Stimulated activated CD4-positive, alpha-beta T cell treated with anti-CD3 and anti-CD28 coated beads, Interleukin-4, amount 100 ng/mL, for 48 hours (primary cell): ENCODE results near the gene SHC2.
"Not testable (repeated sequence)": the region's sequence is repeated elsewhere in the genome, so short reads cannot be mapped to it uniquely, and the experiment has no call there.

ENCODE experiments used
- DNase-seq, 2 donors: peaks; one replicate each; pipeline ENCODE4 v3.0.0-alpha.2; 2020; ENCODE audit warnings: low read depth in 2 of 2

The SHC2 gene

DNA sequence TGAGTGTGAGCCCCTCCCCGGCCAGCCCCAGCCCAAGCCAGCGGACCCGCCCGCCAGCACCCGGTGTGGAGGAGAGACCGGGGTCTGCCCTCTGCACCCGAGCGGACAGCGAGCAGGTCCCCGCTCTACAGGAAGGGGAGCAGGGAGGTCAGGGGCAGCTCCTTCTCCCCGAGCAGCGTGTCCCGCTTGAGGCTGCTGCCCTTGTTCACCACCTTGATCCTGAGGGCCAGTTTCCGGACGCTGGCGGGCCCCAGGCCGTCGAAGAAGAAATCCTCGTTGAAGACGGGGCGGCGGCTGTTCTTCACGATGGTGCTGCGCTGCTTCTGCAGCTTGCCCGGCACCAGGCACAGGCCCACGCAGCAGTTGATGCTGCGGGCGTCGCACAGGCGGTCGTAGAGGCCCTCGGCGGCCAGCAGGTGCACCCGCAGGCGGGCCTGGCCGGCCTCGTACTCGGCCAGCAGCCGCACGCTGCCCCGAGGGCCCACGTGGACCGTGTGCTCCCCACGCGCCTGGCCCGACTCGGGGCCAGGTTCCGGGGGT lies 53.8 kb downstream of the SHC2 start:
- DNase-seq = no peak

DNA sequence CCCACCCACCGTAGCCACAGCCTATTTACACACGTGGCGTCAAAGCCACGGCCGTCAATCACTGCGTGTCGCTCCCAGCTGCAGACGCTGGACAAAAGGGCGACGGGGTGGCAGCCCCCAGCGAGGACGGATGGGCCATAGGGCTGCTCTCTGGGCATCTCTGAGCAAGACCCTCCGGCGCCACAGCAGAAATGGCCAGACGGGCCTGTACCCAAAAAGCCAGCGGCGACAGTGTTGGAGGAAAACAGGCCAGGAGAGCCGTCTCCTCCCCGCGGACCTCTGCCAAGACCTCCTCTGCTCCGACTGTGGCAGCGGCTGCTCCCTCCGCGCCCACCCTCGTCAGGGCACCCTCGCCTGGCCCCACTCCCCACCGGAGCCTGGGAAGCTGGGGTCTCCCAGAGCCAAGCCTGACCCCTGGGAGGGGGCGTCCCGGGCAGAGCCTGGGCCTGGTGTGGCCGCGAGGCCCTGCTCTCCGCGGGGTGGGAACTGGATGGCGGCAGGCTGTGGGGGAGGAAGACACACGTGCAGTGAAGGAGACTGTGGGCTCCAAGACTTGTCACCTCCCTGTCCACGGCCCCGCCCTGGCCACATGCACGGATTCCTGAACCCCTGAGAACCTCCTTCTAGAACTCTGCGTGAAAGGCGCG lies 54.6 kb downstream of the SHC2 start:
- no peak for DNase-seq

DNA sequence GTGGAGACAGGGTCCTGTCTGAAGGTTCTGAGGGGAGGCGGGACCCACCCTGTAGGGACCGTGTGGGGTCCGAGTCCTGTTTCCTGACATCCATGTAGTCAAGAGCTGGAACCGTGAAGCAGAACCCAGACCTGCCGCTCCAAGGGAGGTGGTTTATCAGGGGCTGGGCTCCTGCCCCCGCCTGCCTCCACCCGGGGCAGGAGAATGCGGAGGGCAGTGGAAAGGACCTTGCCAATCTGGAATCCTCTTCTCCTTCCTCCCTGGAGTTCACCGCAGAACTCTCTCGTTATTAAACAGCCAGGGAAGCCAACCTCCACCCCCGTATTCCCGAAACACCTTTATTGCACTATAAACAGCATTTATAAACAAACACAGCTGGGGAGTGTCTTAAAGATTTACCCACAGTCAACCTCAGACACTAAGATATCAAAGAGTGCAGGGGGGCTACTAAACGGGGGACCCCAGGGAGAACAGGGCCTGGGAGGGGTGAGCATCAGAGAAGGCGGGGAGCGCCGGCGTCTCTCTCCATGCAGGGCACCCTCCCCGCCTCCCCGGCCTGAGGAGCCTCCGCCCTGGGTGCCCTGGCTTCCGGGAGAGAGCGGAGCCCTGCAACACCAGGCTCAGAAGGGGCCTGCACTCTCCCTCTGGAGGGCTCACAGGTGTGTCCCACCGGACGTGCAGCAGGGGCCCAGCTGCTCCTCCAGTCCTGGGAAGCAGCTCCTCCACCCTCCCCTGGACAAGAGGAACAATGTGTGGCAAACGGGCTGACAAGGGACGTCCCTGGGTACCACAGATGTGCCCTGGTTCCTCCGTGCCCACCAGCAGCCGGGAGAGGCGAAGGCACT lies 55.5 kb downstream of the SHC2 start:
- DNase-seq = no peak

DNA sequence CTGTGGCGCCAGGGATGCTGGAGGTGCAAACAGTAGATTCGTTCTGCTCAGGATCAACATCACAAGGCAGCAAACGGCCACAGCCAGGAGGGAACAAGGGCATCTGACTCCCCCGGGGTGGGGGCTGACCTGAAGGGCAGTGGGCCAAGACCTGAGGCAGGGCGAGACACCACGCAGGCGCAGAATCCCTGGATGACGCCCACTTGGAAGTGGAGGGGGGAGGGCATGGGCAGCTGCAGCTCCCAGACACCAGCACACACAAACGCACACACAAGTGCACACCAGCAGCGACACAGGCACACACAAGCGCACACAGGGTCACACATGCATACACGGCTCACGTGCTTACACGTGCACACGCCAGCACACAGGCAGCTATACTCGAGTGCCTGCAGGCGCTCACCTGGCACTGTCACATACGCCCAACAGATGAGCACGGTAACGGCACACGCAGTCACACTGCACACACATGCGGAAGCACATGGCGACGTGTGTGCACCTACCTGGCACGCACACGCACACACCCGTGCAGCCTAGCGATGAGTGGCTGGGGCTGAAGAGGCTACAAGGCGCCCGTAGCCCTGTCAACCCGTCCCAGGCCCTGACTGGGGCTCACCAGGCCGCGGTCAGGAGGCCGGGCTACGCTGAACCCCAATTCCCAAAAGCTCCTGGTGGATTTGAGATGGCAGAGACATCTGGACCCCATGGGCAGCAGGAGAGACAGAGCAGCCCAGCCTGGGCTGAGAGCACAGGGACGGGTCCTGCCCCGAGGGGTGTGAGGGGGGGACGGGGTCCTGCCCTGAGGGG lies 57.4 kb downstream of the SHC2 start:
- DNase-seq = no peak

DNA sequence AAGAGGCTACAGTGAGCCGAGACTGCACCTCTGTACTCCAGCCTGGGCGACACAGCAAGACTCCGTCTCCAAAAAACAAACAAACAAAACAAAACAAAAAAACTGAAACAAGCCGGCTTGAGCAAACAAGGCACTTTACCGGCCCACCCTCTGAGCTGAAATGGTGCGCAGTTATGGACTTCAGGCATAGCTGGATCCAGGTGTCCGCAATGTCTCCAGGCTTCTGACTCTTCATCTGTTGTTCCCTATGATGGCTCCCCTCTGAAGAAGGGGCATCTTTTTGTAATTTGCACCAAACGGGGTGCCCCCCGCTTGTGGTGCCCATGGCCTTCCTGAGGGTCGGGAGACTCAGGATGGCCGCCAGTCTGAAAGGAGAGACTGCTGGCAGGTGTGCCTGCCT lies 58.0 kb downstream of the SHC2 start:
- DNase-seq = no peak

DNA sequence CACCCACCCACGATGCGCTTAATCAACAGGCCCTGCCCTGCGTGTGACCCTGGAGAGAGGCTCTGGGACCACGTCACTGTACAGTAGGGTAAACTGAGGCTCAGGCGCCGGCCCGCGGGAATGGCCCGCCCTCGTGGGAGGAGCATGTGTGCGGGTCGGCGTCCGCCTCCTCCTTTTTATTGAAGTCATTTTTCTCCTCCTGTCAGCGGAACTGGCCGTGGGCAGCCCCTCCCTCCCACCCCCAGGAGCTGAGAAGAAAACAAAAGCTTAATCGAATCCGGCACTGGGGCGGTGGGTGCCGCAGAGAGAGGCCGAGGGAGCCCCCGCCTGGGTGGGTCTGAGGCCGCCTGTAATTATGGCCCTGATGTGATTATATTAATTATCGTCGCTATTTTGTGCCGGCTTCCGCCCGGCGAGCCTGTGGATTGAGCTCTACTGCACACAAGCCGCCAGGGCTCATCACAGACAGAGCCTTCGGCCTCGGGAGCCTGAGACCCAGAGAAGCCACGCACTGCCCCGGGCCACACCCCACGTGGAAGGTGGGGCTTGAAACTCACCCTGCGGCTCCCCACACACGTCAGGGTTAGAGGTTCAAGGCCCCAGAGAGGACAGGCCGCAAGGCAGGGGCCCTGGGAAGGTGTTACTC lies 58.8 kb downstream of the SHC2 start:
- DNase-seq = no peak

DNA sequence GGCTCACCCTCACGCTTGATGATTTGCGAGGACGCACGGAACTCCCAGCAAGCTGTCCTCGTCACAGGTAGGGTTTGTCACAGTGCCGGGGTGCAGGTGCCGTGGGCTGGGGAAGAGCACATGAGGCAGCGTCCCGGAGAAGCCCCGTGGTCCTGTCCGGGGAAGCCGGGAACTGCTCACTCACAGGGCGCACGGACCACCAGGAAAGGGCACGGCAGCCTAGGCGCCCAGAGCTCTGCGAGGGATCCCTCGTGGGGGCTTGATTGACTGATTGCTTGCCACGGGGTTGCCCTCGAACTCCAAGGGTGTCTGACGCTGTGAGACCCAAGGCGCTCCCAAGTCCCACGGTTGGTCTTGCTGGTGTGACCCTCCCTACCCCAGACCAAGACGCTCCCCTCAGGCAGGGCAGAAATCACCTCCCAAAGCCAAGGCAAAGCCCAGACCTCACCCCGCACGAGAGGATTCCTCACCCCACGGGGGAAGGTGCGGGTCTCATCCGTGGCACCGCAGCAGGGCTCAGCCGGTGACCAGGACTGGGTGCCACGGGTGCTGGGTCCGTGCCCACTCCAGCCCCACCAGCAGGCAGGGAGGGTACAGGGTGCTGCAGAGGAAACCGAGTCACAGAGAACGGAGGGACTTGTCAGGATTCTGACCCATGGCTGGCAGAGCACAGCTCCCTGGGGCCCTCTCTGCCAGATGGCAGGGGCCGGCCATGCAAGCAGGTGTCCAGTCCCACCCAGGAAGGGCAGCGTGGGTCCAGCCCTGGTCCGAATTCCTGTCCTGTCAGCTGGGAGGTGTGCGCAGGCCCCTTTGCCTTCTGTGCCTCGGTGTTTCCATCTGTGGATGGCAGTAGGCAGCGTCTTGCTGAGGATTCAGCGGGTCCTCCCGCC lies 59.6 kb downstream of the SHC2 start:
- DNase-seq = no peak

DNA sequence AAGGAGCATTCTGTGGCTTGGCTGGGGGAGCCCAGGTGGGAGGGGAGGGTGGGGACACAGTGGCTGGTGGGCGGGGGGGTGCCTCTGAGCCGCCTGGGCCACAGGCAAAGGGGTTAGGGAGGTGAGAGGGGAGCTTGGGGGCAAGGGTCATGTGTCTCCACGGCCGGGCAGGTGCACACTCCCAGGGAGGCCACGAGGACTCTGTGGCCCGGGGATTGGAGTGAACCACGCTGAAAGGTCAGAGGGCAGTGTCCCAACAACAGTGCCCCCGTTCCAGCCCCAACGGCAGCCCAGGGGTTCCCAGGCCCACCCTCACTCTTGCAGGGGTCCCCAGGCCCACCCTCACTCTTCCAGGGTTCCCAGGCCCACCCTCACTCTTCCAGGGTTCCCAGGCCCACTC lies 61.5 kb downstream of the SHC2 start:
- no peak for DNase-seq

DNA sequence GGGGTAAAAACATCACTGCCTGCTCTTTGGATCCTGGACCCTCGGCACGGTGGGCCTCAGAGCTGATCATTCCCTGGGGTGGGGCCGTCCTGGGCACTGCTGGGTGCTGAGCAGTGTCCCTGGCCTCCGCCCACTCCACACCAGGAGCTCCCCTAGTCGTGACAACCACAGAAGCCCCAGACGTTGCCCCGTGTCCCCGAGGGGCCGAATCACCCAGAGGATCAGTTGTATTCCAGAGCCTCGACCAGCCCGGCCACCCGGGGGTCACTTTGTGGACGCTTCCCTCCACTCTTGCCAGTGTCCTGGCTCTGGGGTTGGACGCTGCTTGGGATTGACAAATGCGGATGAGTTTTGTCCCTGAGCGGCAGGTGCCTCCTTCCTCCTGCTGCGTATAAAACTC lies 62.1 kb downstream of the SHC2 start:
- no peak for DNase-seq

DNA sequence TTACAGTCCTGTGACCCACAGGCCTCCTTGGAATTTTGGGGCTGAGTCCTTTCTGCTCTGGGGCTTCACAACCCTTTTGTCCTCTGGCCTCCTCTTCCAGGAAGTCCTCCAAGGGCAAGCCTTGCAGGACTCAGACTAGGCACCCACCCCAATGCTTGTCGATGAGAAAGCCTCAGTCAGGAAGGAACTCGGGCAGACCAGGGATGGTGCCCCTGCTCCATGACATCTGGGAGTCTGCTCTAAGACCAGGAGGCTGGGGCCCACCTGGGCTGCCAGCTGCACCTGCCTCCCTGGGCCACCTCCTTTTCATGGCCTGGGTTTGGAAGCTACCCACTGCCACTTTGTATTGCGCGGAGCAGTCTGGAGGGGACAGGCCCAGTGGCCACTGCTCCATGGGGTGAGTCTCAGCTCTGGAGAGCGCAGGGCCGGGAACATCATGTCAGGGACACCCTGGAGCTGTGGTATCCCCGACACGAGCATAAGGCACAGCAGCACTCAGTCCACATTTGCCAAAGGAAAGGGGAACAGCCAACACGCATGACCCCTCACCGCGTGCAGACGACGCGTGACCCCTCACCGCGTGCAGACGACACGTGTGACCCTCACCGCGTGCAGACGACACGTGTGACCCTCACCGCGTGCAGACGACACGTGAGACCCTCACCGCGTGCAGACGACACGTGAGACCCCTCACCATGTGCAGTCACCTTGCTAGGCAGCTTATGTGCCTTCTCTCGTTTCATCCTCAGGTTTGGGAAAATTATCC lies 62.7 kb downstream of the SHC2 start:
- DNase-seq = no peak

DNA sequence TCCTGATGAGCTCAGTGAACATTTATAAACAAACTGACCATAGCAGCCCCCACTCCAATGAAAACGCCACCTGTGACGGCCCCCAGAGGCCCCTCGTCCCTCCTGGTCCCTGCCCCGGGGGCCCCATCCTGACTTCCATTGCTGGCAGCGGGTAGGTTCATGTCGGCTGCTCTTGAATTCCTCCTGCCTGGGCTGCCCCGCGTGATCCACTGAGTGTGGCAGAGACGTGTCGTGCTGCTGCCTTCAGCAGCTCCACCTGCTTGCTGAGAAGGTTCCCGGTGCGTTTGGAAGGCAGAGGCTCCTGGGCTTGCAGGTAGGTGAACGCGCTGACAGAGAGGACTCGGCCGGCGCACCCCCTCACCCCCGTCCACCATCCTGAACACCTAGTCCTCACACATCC lies 63.5 kb downstream of the SHC2 start:
- no peak for DNase-seq

DNA sequence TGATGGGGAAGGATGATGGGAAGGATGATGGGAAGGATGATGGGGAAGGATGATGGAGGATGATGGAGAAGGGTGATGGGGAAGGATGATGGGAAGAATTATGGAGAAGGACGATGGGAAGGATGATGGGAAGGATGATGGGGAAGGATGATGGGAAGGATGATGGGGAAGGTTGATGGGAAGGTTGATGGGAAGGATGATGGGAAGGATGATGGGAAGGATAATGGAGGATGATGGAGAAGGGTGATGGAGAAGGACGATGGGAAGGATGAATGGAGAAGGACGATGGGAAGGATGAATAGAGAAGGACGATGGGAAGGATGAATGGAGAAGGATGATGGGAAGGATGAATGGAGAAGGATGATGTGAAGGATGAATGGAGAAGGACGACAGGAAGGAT lies 65.4 kb downstream of the SHC2 start:
- DNase-seq = no peak

DNA sequence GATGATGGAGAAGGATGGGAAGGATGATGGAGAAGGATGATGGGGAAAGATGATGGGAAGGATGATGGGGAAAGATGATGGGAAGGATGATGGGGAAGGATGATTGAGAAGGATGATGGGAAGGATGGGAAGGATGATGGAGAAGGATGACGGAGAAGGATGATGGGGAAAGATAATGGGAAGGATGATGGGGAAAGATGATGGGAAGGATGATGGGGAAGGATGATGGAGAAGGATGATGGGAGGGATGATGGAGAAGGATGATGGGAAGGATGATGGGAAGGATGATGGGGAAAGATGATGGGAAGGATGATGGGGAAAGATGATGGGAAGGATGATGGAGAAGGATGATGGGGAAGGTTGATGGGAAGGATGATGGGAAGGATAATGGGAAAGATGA lies 66.0 kb downstream of the SHC2 start:
- not testable (repeated sequence) for DNase-seq

DNA sequence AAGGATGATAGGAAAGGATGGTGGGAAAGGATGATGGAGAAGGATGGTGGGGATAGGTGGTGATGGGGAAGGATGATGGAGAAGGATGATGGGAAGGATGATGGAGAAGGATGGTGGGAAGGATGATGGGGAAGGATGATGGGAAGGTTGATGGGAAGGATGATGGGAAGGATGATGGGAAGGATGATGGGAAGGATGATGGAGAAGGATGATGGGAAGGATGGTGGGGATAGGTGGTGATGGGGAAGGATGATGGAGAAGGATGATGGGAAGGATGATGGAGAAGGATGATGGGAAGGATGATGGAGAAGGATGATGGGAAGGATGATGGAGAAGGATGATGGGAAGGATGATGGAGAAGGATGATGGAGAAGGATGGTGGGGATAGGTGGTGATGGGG lies 67.3 kb downstream of the SHC2 start:
- not testable (repeated sequence) for DNase-seq

DNA sequence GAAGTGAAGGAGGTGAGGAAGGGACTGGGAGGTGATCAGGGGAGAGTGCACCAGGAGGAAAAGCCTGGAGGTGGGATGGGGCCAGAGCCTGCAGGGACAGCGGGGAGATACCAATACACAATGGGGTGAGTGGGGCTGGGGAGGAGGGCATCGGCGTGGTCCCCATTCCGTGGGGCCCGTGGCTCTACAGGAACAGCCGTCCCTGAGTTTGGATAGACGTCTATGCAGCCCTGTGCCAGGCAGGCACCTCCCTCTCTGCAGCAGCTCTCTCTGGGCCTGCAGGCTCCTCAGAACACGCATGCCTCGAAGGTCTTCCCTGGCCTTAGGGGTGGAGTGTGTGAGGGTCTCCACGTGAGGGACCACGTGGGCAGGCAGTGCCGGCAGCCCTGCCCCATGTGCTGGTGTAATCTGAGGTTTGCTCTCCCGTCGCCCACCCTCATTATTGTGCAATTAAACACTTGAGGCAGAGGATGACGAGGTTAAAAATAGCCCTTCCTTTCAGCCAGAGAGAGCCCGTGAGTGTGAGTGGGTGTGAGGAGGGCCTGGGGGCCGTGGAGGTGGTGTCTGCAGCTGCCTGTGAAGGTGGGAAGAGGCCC lies 68.4 kb downstream of the SHC2 start:
- DNase-seq = no peak

DNA sequence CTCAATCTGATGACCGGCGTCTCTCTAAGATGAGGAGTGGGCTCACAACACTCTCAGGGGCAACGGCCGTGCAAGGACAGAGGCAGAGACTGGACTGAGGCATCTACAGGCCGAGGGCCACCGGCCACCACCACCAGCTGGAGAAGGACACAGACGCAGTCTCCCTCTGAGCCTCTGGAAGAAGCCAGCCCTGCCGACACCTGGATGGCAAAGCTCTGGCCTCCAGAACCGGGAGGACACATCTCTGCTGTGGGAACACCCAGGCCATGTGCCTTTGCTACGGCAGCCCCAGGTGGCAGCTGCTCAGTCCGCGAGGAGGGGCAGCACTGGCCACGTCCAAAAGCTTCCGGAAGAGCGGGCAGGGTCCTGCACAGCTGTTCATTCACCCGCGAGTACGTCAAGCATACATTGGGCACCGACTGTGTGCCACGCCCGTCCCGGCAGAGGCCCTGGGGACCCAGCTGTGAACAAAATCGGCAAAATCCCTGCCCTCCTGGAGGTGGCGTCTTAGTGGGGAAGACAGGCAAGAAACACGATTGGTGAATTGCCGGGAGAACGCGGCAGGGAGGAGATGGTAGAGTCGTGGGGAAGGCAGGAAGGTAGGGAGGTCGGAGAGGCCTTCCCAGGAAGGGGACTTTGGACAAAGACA lies 69.0 kb downstream of the SHC2 start:
- DNase-seq = no peak

DNA sequence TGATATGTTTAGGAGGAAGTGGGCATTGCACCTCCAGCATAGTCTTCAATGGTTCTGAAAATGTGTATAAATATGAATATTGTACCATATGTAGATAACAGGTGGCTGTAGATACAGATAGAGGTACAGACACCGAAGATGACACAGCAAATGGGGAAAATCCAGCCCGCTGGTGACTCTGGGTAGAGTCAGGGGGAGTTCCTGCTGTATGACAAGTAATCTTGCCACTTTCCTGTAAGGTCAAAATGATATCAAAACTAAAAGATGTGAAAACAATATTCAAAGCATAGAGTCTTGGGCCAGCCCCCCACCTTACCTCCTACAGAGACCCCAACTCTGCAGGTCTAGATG lies 69.7 kb downstream of the SHC2 start:
- no peak for DNase-seq

DNA sequence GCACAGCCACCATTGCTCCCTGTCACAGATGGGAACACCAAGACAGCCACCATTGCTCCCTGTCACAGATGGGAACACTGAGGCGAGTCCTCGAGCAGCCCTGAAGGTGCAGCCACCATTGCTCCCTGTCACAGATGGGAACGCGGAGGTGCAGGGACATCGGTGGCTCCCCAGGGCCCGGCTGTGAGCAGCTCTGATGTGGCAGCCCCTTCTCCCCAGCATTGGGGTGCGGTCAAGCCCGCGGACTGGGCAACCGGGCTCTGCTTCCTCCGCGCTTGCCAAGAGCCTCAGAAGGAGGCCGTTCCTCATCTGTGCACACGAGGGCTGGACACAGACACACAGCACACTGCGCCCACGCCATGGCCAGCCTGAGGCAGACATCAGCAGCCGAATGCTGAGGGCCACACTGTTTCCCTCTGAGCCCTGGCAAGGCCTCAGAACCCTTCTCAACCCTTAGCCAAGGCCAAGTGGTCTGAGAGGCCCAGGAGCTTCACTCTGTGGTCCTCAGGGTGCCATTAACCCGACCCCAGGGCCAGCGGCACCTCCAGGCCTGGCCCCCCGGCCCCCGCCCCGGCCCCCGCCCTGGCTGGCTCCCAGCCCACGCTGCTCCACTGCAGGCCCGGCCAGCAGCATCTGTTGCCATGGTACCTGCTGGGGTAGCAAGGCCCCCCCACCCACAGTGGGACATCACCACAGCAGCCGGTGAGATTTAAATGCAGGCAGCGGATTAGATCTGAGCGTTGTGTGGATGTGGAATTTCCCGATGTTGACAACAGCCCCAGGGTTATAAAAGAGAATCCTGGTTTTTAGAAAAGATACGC lies 70.2 kb downstream of the SHC2 start:
- DNase-seq = no peak

DNA sequence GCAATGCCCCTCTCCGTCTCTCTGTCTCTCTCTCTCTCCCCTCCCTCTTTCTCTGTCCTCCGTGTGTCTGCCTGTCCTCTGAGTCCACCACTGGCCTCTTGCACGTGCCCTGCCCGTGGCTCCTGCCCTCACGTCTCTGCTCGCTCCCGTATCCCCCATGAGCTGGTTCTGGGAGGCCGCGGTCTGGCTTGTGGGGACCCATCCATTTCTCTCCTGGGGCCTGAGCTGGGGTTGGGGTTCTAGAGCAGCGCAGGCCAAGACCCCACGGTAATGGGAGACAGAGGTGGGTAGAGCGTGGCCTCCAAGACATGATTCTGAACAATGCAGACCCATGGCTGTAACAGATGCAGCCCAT lies 70.9 kb downstream of the SHC2 start:
- no peak for DNase-seq
